GM10266 (cell line): ENCODE data around the gene MYOM1.

Source experiments
- DNase-seq: peaks from one replicate; pipeline ENCODE4 v3.0.0; 2012; ENCODE audit errors: extremely low spot score
- TF ChIP-seq, protein P1 (sequence below): IDR thresholded peaks from 2 replicates; pipeline ENCODE4 v1.5.1; 2012; ENCODE audit warnings: mild to moderate bottlenecking, low read depth; ENCODE audit not compliant: control insufficient read depth, insufficient read depth; ENCODE audit errors: missing control alignments

Gene MYOM1

DNA sequence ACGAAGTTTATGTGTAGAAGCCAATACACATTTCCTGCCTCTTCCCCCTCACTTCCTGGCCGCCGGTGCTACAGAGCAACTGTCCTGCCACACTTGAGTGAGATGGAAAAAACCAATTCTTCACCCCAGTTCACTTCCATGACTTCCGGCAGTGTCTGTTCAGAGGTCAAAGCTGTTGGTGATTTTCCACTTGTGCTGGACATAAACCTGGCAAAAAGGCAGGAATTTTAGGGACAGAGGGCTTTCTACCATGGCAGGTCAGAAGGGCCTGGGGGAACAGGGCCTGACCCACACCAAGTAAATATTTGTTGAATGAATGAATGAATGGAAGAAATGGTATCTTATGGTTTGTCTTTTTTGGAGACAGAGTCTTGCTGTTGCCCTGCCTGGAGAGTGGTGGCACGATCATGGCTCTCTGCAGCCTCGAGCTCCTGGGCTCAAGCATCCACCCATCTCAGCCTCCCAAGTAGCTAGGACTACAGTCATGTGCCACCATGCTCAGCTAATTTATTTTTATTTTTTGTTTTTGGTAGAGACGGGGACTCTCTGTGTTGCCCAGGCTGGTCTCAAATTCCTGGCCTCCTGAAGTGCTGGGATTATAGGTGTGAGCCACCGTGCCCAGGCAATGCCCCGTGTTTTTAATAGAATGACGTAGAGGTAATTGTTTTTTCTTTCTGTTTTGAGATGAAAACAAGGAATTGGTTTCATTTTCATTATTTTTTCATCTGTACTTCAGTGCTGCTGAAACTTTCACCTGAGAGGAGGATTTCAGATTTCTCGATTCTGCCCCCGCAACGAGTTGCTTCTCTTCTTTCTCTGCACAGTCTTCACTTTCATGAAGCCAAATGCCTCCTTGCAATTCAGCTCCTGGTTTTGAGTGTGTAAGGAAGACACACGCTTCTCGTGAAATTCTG is 158.8 kb downstream of the MYOM1 start:
- TF ChIP-seq, protein P1, sequence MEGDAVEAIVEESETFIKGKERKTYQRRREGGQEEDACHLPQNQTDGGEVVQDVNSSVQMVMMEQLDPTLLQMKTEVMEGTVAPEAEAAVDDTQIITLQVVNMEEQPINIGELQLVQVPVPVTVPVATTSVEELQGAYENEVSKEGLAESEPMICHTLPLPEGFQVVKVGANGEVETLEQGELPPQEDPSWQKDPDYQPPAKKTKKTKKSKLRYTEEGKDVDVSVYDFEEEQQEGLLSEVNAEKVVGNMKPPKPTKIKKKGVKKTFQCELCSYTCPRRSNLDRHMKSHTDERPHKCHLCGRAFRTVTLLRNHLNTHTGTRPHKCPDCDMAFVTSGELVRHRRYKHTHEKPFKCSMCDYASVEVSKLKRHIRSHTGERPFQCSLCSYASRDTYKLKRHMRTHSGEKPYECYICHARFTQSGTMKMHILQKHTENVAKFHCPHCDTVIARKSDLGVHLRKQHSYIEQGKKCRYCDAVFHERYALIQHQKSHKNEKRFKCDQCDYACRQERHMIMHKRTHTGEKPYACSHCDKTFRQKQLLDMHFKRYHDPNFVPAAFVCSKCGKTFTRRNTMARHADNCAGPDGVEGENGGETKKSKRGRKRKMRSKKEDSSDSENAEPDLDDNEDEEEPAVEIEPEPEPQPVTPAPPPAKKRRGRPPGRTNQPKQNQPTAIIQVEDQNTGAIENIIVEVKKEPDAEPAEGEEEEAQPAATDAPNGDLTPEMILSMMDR, result no peak
- peak; percentile 38 for DNase-seq

DNA sequence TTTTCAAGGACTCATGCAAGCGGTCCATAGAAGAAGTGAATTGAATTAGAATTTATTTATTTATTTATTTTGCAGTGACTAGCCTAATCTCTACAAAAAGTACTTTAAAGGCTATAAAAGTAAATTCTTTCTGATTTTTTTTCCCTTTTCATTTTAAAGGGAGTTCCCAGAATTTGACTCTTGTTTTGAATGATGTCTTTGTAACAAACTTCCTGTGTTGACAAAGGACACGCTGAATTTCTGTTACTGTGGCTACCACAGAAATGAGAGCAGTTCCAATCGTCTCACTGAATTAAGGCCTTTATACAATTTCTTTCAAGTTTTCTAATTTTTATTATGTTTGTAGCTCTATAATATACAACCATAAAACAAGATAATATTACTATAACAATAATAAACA is 160.5 kb downstream of the MYOM1 start:
- no peak for DNase-seq
- TF ChIP-seq, protein P1, result no peak

DNA sequence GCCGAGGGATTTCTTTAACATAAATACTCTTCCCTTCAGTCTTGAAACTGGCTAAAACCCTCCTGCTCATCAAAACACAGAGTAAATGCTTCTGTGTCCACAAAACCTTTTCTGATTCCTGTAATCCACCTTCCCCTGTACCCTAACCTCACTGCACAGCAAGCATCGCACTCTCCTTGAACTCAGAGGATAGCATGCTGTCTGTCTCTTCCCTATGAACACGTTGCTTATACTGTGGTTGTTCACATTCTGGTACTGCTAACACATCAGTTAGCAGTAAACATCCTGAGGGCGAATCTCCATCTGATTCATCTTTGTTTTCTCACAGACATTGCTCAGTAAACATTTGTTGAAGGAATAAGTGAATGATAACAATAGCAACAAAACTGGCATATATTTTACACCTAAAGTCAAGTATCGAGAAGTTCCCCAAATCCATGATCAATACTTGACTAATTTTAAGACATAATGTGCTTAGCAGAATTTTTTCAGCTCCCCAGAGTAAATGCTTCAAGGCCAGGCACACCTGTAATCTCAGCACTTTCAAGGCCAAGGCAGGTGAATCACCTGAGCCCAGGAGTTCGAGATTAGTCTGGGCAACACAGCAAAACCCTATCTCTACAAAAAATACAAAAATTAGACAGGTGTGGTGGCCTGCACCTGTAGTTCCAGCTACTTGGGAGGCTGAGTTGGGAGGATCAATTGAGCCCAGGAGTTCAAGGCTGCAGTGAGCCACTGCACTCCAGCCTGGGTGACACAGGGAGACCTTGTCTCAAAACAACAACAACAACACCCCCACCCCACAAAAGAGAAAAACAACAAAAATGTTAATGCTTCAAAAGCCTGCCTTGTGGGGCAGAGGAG is 161.2 kb downstream of the MYOM1 start:
- DNase-seq, result no peak

DNA sequence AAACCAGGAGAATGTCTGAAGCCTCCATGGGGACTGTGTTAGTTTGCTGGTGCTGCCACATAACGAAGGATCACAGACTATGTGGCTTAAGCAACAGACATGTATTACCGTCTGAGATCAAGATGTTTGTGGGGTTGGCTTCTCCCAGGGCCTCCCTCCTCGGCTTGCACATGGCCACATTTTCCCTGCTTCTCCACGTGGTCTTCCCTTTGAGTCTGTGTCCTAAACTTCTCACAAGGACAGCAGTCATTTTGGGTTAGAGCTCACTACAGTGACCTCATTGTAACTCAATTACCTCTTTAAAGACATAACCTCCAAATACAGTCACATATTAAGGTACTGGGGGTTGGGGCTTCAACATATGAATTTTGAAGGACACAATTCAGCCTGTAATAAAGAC is 162.2 kb downstream of the MYOM1 start:
- TF ChIP-seq, protein P1, result no peak
- no peak for DNase-seq

More for the DNA sequence above, 161.2 kb downstream of the MYOM1 start:
- TF ChIP-seq, protein P1, result no peak

DNA sequence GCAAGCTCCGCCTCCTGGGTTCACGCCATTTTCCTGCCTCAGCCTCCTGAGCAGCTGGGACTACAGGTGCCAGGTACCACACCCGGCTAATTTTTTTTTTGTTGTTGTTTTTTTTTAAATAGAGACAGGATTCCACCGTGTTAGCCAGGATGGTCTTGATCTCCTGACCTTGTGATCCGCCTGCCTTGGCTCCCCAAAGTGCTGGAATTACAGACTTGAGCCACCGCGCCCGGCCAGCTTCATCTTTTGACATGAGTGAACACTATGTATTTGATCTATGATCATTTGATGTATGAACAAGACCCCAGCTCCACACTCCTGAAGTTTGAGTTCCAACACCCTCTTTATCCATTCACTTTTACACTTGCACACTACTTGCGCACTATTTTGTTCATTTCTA is 163.5 kb downstream of the MYOM1 start:
- DNase-seq, result no peak
- TF ChIP-seq, protein P1, result no peak

DNA sequence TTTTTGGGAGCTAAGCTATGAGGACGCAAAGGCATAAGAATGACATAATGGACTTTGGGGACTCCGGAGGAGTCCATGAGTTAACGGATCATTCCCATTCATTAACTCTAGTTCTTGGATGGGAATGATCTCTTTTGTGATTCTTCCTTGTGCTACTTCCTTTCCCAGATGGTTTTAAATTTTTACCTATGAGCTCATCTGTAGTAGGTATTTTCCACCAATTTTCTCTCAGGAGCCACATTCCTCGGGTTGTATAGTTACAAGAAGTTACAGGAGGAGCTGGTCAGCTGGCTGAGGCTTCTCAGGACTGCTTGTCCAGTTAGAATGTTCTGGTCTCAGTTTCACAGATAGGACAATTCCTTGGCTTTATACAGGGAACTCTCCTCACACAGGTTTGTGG is 164.0 kb downstream of the MYOM1 start:
- TF ChIP-seq, protein P1, result no peak
- no peak for DNase-seq
